22Rv1 (cell line): ENCODE results near the gene ADAM12.
"Not testable (repeated sequence)": the region's sequence is repeated elsewhere in the genome, so short reads cannot be mapped to it uniquely, and the experiment has no call there.

Experiments used
- H3K27ac ChIP-seq: fragments of 450-650 bp; 2 replicates; pipeline ENCODE4 v1.5.1; 2017
- CTCF ChIP-seq: fragments of 450-650 bp; IDR thresholded peaks from 2 replicates; pipeline ENCODE4 v1.5.1; 2017; ENCODE audit warnings: mild to moderate bottlenecking
- ZFX ChIP-seq: fragments of 450-650 bp; IDR thresholded peaks from 2 replicates; pipeline ENCODE4 v1.6.1; 2017; ENCODE audit warnings: antibody characterized with exemption, borderline replicate concordance

Gene ADAM12

GRCh38 chr10:126380352-126381076 lies 7.8 kb downstream of the ADAM12 start:
- TF ChIP-seq ZFX (no peak), CTCF (no peak)
- H3K27ac ChIP-seq = no peak overlapping the region

- H3K27ac ChIP-seq = not testable (repeated sequence)
Observed at GRCh38 chr10:126379166-126379565, 9.1 kb downstream of the ADAM12 start.

GRCh38 chr10:126376956-126377355 lies 11.3 kb downstream of the ADAM12 start:
- H3K27ac ChIP-seq = no peak overlapping the region
- TF ChIP-seq CTCF (no peak), ZFX (no peak)

- no peak for TF ChIP-seq ZFX
- no peak for TF ChIP-seq CTCF
- no peak overlapping the region for H3K27ac ChIP-seq
Observed at GRCh38 chr10:126375926-126376554, 12.2 kb downstream of the ADAM12 start.

- TF ChIP-seq ZFX (no peak), CTCF (no peak)
- no peak overlapping the region for H3K27ac ChIP-seq
Observed at GRCh38 chr10:126375299-126375698, 13.0 kb downstream of the ADAM12 start.

- TF ChIP-seq ZFX (no peak), CTCF (no peak)
- H3K27ac ChIP-seq = no peak overlapping the region
Observed at GRCh38 chr10:126374435-126374834, 13.8 kb downstream of the ADAM12 start.

GRCh38 chr10:126373972-126374371 lies 14.3 kb downstream of the ADAM12 start:
- TF ChIP-seq ZFX (no peak), CTCF (no peak)
- H3K27ac ChIP-seq = no peak overlapping the region
